ENCODE measurements around the gene ABHD16B.

GRCh38 chr20:63903796-63904561 is 42.7 kb downstream of the ABHD16B start:
- TF ChIP-seq CTCF (IDR thresholded peaks at IDR 0.05) (no peak), POLR2A (IDR thresholded peaks at IDR 0.05) (no peak)
